Right renal pelvis (tissue), 4 donors: ENCODE measurements around the gene BNIP3. TPM values are rescaled to one million over a fixed set of nuclear protein-coding genes. Genes with fewer than 3 reads are reported as not detected.
"Not testable (repeated sequence)": the region's sequence is repeated elsewhere in the genome, so short reads cannot be mapped to it uniquely, and the experiment has no call there.

ENCODE experiments used
- DNase-seq, 4 donors: peaks; one replicate each; pipeline ENCODE4 v3.0.0-alpha.2; 2013; ENCODE audit warnings: low read depth in 4 of 4, low spot score in 3 of 4, missing footprints in 1 of 4
- polyA plus RNA-seq, 4 donors: library from polyadenylated mRNA; unstranded; fragments of 120-200 nt; gene quantifications; one replicate each; pipeline ENCODE4 v1.2.1, GENCODE V29; 2013; ENCODE audit not compliant: insufficient read length in 4 of 4

Gene BNIP3
- polyA plus RNA-seq, 4 donors, result 73.8 to 88.3 (median 79.0) TPM

GRCh38 chr10:131959841-131960240 is 21.9 kb downstream of the BNIP3 start:
- DNase-seq, result no peak

- DNase-seq, result no peak
Observed at GRCh38 chr10:131955591-131956340, 26.0 kb downstream of the BNIP3 start.

DNA sequence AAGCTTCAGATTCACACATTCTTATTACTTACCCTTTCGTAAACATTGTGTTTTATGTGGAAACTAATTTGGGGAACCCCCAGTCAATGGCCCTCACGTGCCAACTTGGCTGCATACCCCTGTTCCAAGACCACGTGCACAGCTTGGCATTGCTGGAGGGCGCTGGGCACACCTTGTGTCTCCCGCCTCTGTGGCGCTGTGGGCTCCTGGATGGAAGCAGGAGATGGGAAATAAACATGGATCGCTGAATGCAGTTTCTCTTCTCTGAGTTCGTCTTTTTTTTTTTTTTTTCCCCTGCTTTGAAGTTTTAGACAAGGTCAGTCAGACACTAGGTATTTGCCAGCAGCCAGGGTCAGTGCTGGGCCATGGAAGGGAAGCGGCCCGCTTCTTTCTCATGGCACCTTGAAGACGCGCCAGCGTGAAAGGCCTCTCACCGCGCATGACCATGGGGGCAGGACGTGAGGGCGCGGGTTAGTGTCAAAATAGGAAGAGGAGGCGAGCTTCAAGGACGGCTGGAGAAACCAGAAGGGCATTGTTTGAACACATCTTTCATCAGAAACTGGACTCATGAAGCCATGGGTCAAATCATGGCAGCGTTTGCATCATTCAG is 27.3 kb downstream of the BNIP3 start:
- DNase-seq, result no peak

DNA sequence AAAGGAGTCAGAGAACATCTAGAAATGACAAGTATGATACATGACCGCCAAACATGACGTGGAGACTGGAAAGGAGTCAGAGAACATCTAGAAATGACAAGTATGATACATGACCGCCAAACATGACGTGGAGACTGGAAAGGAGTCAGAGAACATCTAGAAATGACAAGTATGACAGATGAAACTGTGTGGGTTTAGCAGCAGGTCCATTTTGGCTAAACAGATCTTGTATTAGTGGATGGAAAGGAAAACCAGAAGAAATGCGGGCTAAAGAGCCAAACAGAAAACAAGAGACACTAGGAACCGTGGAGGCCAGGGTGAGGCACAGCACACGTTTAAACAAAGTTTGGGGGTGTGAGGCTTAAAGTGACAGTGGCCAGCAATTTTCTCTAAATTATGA is 31.8 kb downstream of the BNIP3 start:
- not testable (repeated sequence) for DNase-seq

- no peak for DNase-seq
Observed at GRCh38 chr10:131949041-131949862, 32.5 kb downstream of the BNIP3 start.

DNA sequence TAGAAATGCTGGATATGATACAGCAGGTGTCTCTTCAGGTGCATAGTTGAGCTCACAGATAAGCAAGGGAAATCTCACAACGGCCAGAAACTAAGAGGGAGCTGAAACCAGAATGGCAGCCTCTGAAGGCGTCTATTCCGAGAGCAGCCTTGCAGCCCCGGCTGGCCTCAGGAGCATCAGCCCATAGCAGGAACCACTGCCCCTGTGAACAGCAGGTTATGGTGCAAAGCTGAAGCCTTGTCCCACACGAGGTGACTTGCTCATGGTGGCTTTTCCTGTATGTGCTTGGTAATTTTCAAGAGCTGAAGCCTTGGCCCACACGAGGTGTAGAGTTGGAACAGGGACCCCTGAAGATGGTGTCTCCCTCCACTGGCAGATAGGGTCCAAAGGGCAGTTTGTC is 33.2 kb downstream of the BNIP3 start:
- DNase-seq, result no peak

DNA sequence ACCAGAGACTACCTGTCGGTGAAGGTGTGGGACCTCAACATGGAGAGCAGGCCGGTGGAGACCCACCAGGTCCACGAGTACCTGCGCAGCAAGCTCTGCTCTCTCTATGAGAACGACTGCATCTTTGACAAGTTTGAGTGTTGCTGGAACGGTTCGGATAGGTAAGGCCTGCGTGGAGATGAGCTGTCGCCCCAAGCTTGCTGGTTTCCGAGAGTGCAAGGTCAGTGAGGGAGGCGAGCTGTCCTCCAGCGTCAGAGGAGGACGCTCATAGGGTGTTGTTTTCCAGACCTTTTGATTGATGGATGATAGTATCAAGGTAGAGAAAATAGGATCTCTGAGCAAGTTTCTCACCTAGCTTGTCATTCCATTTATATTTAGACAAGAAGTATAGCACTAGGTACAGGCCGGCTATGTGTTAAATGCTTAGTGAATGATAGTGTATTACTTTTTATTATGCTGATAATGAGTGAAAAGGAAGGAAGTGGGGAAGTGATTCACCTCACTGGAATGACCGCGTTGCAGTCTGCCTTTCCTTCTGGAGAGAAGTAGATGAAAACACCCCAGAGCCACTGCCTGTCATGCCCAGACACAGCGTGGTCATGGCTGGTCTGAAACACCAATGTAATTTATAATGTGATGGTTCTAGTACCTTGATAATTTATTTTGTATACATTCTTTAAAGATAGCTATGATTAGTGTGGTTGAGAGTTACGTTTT is 33.9 kb downstream of the BNIP3 start:
- DNase-seq, result no peak

- DNase-seq, result no peak
Observed at GRCh38 chr10:131946880-131947279, 34.8 kb downstream of the BNIP3 start.

DNA sequence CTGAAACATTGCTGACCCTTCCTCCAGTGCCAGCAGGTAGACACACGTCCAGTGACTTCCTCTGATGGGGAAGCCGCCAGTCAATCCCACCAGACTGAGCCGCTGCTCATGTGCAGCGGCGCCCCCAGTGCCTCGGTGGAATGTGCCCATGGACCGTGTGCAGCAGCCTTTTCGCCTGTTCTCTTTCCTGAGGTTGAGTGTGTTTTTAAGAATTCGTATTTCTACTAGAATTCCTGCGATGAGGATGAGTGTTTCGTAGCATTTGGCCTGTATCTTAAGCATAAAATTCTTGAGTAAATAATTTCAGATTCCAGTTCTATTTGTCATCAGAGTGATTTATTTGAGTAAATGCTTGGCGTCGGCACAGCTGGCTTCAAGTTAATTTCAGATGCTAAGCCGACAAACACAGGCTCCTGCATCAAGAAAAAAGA is 35.4 kb downstream of the BNIP3 start:
- no peak for DNase-seq

DNA sequence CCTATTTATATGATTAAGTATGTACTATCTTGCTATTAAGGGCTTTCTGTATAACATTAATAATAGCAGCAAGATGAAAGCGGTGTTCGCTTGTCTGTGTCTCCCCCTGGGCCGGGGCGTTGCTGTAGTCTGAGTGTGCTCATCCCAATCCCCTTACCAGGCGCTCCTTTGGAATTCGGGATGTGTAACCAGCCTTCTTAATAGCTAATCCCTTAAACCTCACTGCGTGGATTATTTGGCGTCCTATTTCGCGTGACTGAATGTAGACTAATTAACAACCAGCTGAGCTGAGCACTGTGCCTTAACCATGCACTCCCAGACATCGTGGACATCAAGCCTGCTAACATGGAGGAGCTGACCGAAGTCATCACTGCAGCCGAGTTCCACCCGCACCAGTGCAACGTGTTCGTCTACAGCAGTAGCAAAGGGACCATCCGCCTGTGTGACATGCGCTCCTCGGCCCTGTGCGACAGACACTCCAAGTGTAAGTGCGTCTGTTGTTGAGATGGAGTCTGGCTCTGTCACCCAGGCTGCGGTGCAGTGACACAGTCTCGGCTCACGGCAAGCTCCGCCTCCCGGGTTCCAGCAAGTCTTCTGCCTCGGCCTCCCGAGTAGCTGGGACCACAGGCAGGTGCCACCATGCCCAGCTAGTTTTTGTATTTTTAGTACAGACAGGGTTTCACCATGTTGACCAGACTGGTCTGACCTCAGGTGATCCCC is 36.6 kb downstream of the BNIP3 start:
- no peak for DNase-seq

- DNase-seq, result no peak
Observed at GRCh38 chr10:131944412-131944811, 37.3 kb downstream of the BNIP3 start.

DNA sequence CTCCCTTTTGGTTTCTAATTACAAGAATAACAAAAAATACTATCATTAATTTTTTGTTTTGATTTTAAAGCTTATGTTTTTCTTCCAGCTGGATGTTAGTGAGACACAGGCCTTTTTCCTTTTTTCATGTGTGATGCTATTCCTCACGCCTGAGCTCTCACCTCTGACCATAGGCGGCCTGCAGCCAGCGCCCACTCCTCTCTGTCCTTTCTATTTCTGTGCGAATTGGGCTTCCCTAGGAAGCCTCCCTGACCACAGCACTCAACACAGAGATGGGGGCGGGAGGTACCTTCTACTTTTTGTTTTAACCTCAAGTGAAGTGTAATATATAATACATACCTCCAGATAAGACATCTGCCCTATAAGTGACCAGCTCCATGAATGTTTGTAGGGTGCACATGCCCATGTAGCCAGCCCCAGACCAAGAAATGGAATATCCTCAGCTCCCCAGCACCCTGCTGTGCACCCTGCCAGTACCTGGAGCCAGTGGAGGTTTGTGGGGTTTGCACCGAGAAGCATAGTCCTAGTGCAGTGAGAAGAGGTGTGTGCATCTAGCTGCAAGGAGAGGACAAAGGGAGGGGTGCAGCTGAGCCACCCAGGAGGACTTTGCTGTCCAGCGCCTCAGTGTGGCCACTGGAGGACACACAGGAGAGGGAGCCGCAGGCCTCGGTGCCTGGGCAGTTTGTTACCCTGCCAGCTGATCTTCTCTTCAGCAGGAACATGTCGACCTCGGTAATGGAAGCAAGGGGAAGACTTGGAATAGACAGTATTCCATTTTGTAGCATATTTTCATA is 38.5 kb downstream of the BNIP3 start:
- no peak for DNase-seq

GRCh38 chr10:131942455-131942854 is 39.3 kb downstream of the BNIP3 start:
- DNase-seq, result no peak

DNA sequence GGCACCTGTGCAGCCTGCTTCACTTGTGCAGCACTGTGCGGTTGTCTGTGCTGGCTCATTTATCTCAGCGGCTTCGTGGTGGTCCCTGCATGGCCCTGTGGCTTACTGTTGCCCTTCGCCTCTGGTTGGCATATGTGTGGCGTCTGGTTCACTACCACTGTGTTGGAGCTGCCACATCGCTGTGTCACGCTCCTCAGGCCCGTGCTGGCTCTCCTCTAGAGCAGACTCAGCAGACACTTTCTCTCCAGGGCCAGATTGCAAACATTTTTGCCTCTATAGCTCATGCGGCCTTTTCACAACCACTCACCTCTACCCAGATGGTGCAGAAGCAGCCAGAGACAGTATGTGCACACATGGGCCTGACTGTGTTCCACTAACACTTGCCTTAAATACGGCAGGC is 43.0 kb downstream of the BNIP3 start:
- no peak for DNase-seq

- peak in 1 of 4 donors; percentile 24 for DNase-seq
Observed at GRCh38 chr10:131937836-131938235, 43.9 kb downstream of the BNIP3 start.

GRCh38 chr10:131936736-131937135 is 45.0 kb downstream of the BNIP3 start:
- no peak for DNase-seq

DNA sequence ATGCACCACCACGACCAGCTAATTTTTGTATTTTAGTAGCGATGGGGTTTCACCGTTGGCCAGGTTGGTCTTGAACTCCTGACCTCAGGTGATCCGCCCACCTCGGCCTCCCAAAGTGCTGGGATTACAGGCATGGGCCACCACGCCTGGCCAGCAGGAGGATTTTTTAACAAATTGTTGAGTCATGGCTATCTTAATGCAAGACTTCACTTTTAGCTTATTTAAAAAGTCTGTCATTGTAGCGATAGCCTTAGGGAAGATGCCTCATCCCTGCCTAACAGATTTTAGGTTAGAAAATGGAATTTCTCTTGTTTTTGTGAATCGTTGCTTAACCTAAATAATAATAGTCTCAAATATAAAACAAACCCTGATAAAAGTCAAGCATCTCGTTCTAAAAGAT is 45.4 kb downstream of the BNIP3 start:
- no peak for DNase-seq

DNA sequence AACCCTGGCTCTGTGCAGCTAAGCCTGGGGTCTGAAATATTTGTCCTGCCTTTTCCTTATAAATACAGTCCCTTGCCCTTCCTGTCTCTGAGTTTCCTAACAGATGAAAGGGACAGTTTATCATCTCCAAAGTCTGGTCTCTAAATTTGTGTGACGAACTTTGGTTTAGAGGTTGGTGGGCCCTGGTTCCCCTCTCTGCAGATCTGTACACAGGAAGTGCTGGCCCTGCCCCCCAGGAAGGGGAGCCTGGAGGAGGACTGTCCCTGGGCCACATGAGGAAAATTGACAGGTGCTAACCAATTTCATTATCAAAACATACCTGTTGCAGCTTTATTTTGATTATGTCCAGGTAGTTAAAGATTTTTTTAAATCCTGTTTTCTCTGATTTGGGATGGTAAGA is 46.5 kb downstream of the BNIP3 start:
- DNase-seq, result no peak

- DNase-seq, result no peak
Observed at GRCh38 chr10:131934769-131935168, 47.0 kb downstream of the BNIP3 start.
